GM12878 (cell line): Measurements from ENCODE around the gene UACA.

Experiments
- EGR1 ChIP-seq, 2 experiments: IDR thresholded peaks; 1 replicate in 1 of 2; 2 replicates in 1 of 2; pipeline ENCODE4 v1.6.1; 2011 to 2012; ENCODE audit warnings: low read depth in 2 of 2, low read length in 2 of 2, borderline replicate concordance in 1 of 2, mild to moderate bottlenecking in 1 of 2, moderate library complexity in 1 of 2
- ESRRA ChIP-seq: IDR thresholded peaks from 2 replicates; pipeline ENCODE4 v1.6.1; 2012; ENCODE audit warnings: mild to moderate bottlenecking, low read length, improper control_type of control experiment
- KAT2A ChIP-seq: conservative IDR thresholded peaks from 2 replicates; pipeline ENCODE4 v1.6.1; 2011; ENCODE audit warnings: low read depth, low read length; ENCODE audit not compliant: control insufficient read depth
- MYB ChIP-seq: fragments of 150-350 bp; IDR thresholded peaks from 2 replicates; pipeline ENCODE4 v1.6.1; 2014; ENCODE audit warnings: mild to moderate bottlenecking, low read depth, low read length, borderline replicate concordance
- NFYB ChIP-seq: IDR thresholded peaks from 2 replicates; pipeline ENCODE4 v1.6.1; 2011; ENCODE audit warnings: low read depth, mild to moderate bottlenecking, low read length, improper control_type of control experiment, moderate library complexity; ENCODE audit not compliant: insufficient read depth
- NRF1 ChIP-seq: conservative IDR thresholded peaks from 2 replicates; pipeline ENCODE4 v1.6.1; 2011; ENCODE audit warnings: mild to moderate bottlenecking, low read depth, low read length, improper control_type of control experiment
- POLR2A ChIP-seq: IDR thresholded peaks from 2 replicates; pipeline ENCODE4 v1.6.1; 2011; ENCODE audit warnings: low read depth, mild to moderate bottlenecking, low read length
- POLR2AphosphoS5 ChIP-seq: IDR thresholded peaks from 2 replicates; pipeline ENCODE4 v1.6.1; 2011; ENCODE audit warnings: mild to moderate bottlenecking, low read length, inconsistent platforms
- TF ChIP-seq, protein P1 (sequence below), 3 experiments: IDR thresholded peaks in 2 of 3; conservative IDR thresholded peaks in 1 of 3; 2 replicates each; pipeline ENCODE4 v1.5.1; 2011; ENCODE audit warnings: low read depth in 3 of 3, low read length in 3 of 3, mild to moderate bottlenecking in 3 of 3, control low read depth in 2 of 3, moderate library complexity in 2 of 3, inconsistent platforms in 1 of 3, mixed read lengths in 1 of 3; ENCODE audit not compliant: control insufficient read depth in 2 of 3, insufficient read depth in 1 of 3; ENCODE audit errors: extremely low read depth in 1 of 3
- TF ChIP-seq, protein P2 (sequence below): IDR thresholded peaks from 2 replicates; pipeline ENCODE4 v1.6.1; 2012; ENCODE audit warnings: mild to moderate bottlenecking, low read depth, low read length
- TF ChIP-seq, protein P3 (sequence below): fragments of 450-650 bp; IDR thresholded peaks from 2 replicates; pipeline ENCODE4 v1.6.1; 2016; ENCODE audit warnings: mild to moderate bottlenecking, moderate library complexity, borderline replicate concordance

DNA sequence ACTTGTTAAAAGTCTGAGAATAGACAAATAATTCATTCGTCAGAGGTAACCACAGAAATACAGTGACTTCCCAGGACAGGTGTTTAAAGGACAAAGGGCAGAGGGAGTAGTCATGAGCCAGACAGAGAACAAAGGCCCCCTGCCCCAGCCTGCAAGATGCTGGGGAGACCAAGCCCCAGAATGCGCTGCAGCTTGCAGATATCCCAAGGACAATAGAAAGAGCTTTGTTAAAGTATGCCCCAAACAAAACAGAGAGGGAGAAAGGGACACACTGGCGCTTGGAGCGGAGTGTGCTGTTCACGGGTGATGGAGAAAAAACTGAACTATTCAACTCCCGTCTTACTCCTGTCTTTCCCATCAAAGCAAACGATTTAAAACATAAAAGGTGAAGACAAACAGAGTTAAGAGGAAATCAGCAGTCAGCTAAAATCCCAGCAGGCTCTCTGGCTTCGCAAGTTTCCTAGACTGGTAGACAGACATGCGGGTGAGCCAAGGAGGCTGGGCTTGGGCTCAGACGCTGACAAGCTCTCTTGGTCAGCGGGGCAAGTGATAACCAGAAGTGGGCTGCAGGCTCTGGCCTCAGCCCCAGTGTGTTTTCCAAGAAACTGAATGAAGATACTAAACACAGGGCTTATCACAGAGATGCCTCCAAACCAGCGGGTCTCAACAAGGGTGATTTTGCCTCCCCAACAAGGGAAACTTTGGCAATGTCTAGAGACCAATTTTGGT, 130.1 kb downstream of the UACA start:
- TF ChIP-seq ESRRA (no peak), POLR2A (no peak), MYB (no peak), POLR2AphosphoS5 (no peak), EGR1 (IDR thresholded peaks at IDR 0.05; ENCODE audit: borderline replicate concordance in 1 of 2, low read depth in 2 of 2, low read length in 2 of 2) (no peak), NRF1 (no peak), KAT2A (no peak), NFYB (no peak)
- TF ChIP-seq, protein P1, sequence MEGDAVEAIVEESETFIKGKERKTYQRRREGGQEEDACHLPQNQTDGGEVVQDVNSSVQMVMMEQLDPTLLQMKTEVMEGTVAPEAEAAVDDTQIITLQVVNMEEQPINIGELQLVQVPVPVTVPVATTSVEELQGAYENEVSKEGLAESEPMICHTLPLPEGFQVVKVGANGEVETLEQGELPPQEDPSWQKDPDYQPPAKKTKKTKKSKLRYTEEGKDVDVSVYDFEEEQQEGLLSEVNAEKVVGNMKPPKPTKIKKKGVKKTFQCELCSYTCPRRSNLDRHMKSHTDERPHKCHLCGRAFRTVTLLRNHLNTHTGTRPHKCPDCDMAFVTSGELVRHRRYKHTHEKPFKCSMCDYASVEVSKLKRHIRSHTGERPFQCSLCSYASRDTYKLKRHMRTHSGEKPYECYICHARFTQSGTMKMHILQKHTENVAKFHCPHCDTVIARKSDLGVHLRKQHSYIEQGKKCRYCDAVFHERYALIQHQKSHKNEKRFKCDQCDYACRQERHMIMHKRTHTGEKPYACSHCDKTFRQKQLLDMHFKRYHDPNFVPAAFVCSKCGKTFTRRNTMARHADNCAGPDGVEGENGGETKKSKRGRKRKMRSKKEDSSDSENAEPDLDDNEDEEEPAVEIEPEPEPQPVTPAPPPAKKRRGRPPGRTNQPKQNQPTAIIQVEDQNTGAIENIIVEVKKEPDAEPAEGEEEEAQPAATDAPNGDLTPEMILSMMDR (IDR thresholded peaks at IDR 0.05 in 2 of 3, conservative IDR thresholded peaks at IDR 0.05 in 1 of 3; ENCODE audit: control insufficient read depth in 2 of 3, extremely low read depth in 1 of 3, insufficient read depth in 1 of 3, low read depth in 3 of 3, low read length in 3 of 3), result no peak
- TF ChIP-seq, protein P2, sequence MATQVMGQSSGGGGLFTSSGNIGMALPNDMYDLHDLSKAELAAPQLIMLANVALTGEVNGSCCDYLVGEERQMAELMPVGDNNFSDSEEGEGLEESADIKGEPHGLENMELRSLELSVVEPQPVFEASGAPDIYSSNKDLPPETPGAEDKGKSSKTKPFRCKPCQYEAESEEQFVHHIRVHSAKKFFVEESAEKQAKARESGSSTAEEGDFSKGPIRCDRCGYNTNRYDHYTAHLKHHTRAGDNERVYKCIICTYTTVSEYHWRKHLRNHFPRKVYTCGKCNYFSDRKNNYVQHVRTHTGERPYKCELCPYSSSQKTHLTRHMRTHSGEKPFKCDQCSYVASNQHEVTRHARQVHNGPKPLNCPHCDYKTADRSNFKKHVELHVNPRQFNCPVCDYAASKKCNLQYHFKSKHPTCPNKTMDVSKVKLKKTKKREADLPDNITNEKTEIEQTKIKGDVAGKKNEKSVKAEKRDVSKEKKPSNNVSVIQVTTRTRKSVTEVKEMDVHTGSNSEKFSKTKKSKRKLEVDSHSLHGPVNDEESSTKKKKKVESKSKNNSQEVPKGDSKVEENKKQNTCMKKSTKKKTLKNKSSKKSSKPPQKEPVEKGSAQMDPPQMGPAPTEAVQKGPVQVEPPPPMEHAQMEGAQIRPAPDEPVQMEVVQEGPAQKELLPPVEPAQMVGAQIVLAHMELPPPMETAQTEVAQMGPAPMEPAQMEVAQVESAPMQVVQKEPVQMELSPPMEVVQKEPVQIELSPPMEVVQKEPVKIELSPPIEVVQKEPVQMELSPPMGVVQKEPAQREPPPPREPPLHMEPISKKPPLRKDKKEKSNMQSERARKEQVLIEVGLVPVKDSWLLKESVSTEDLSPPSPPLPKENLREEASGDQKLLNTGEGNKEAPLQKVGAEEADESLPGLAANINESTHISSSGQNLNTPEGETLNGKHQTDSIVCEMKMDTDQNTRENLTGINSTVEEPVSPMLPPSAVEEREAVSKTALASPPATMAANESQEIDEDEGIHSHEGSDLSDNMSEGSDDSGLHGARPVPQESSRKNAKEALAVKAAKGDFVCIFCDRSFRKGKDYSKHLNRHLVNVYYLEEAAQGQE, result no peak
- TF ChIP-seq, protein P3, sequence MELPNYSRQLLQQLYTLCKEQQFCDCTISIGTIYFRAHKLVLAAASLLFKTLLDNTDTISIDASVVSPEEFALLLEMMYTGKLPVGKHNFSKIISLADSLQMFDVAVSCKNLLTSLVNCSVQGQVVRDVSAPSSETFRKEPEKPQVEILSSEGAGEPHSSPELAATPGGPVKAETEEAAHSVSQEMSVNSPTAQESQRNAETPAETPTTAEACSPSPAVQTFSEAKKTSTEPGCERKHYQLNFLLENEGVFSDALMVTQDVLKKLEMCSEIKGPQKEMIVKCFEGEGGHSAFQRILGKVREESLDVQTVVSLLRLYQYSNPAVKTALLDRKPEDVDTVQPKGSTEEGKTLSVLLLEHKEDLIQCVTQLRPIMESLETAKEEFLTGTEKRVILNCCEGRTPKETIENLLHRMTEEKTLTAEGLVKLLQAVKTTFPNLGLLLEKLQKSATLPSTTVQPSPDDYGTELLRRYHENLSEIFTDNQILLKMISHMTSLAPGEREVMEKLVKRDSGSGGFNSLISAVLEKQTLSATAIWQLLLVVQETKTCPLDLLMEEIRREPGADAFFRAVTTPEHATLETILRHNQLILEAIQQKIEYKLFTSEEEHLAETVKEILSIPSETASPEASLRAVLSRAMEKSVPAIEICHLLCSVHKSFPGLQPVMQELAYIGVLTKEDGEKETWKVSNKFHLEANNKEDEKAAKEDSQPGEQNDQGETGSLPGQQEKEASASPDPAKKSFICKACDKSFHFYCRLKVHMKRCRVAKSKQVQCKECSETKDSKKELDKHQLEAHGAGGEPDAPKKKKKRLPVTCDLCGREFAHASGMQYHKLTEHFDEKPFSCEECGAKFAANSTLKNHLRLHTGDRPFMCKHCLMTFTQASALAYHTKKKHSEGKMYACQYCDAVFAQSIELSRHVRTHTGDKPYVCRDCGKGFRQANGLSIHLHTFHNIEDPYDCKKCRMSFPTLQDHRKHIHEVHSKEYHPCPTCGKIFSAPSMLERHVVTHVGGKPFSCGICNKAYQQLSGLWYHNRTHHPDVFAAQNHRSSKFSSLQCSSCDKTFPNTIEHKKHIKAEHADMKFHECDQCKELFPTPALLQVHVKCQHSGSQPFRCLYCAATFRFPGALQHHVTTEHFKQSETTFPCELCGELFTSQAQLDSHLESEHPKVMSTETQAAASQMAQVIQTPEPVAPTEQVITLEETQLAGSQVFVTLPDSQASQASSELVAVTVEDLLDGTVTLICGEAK, result no peak
